T-helper 2 cell treated with Interferon-gamma antibody and Interleukin-4, amounts not matched to agents 5 μg/mL and 100 μg/mL, for 36 hours (primary cell): ENCODE results near the gene PRSS3.
A peak's percentile ranks its signal among the peaks of the same experiment; 100 is the strongest.
"Not testable (repeated sequence)": the region's sequence is repeated elsewhere in the genome, so short reads cannot be mapped to it uniquely, and the experiment has no call there.

ENCODE experiments used
- DNase-seq: peaks from one replicate; pipeline ENCODE4 v3.0.0; 2021; ENCODE audit warnings: low spot score
- H3K27ac Mint-ChIP-seq: one replicate; pipeline ENCODE4 v1.8.0; 2021; ENCODE audit warnings: mild to moderate bottlenecking, mixed read lengths
- H3K27me3 Mint-ChIP-seq: one replicate; pipeline ENCODE4 v1.8.0; 2021; ENCODE audit warnings: low read depth, mixed read lengths
- H3K36me3 Mint-ChIP-seq: one replicate; pipeline ENCODE4 v1.8.0; 2021; ENCODE audit warnings: low read depth, mixed read lengths
- H3K4me1 Mint-ChIP-seq: one replicate; pipeline ENCODE4 v1.8.0; 2021; ENCODE audit warnings: low read depth, mixed read lengths
- H3K4me3 Mint-ChIP-seq: one replicate; pipeline ENCODE4 v1.8.0; 2022; ENCODE audit warnings: mild to moderate bottlenecking, moderate library complexity, mixed read lengths
- H3K9me3 Mint-ChIP-seq: one replicate; pipeline ENCODE4 v1.8.0; 2021; ENCODE audit warnings: mixed read lengths

The PRSS3 gene

DNA sequence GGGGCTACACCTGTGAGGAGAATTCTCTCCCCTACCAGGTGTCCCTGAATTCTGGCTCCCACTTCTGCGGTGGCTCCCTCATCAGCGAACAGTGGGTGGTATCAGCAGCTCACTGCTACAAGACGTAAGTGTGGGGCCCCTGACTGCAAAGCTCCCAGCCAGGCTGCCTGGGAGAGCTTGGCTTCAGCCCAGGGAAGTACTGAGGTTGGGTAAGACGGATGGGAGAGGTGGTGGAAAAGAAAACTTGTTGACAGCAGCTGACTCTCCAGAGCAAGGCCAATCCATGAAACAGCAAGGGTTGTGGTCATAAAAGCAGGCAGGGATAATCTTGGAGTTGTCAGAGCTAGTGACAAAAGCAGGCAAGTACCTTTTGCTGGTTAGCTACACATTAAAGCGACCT, 1.3 kb downstream of the PRSS3 start:
- not testable (repeated sequence) for DNase-seq, H3K4me1 Mint-ChIP-seq, H3K9me3 Mint-ChIP-seq, H3K36me3 Mint-ChIP-seq, H3K4me3 Mint-ChIP-seq, H3K27ac Mint-ChIP-seq
- peaks cover 31% of the 10 kb centered on the region for H3K27me3 Mint-ChIP-seq

DNA sequence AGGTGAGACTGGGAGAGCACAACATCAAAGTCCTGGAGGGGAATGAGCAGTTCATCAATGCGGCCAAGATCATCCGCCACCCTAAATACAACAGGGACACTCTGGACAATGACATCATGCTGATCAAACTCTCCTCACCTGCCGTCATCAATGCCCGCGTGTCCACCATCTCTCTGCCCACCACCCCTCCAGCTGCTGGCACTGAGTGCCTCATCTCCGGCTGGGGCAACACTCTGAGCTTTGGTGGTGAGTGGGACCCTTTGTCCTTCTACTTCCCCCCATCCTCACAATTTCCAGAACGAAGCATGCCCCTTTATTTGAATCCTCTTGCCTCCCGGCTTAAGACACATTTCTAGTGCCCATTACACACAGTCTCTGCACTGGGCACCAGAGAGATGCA, 2.5 kb downstream of the PRSS3 start:
- Mint-ChIP-seq H3K36me3 (no peaks in the 10 kb centered on the region), H3K27ac (no peak overlapping the region), H3K27me3 (peaks cover 25% of the 10 kb centered on the region), H3K4me1 (no peaks in the 10 kb centered on the region), H3K4me3 (no peak overlapping the region), H3K9me3 (no peaks in the 10 kb centered on the region)
- no peak for DNase-seq

DNA sequence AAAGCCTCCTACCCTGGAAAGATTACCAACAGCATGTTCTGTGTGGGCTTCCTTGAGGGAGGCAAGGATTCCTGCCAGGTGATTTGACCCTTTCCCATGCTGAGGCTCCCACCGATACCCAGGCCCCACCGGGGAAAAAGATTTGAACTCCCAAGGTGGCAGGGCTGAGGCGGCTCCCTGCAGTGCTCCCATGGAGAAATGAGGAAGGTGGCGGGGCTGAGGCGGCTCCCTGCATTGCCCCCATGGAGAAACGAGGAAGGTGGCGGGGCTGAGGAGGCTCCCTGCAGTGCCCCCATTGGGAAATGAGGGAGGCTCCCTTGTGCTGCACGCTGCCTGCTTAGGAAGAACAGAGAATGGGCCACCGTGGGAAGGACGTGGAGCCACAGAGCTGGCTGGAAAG, 3.2 kb downstream of the PRSS3 start:
- Mint-ChIP-seq H3K27ac (no peak overlapping the region), H3K9me3 (no peaks in the 10 kb centered on the region), H3K36me3 (no peaks in the 10 kb centered on the region), H3K4me3 (no peak overlapping the region), H3K4me1 (no peaks in the 10 kb centered on the region), H3K27me3 (peaks cover 28% of the 10 kb centered on the region)
- DNase-seq, result no peak

DNA sequence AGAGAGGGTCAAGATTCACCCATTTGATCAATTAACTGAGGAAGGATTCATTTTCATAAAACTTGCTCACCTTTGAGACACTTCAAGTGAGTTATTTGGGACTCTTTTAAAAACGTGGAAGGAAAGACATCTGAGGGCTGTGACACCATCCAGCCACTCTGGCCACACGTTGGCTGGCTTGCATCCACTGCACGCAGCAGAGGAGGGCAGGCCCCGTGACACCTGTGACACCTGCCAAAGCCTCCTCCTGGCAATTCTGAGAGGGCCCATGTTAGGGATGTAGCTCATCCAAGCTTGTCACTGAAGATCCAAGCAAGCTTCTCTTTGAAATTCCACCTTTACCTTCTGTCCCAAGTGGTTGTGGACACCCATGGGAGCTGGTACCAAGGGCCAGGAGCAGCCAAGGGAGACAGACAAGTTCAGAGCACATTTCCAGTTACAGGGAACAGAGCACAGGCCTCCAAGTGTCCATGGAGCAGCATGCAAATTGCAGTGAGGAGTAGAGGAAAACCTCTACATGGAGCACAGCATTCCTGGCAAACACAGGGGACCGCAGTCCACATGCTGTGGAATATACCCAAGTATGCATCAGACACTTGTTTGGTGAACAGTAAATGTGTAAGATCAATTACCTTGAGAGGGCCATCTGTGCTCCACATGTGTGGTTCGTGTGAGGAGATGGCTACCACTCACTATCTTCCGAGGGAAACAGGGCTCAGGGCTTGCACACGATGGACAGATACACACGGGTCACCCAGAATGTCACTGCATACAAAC, 4.8 kb downstream of the PRSS3 start:
- no peak for DNase-seq
- peaks cover 21% of the 10 kb centered on the region for H3K27me3 Mint-ChIP-seq
- no peaks in the 10 kb centered on the region for H3K36me3 Mint-ChIP-seq
- H3K4me1 Mint-ChIP-seq, result no peaks in the 10 kb centered on the region
- H3K27ac Mint-ChIP-seq, result no peak overlapping the region
- no peaks in the 10 kb centered on the region for H3K9me3 Mint-ChIP-seq
- no peak overlapping the region for H3K4me3 Mint-ChIP-seq

DNA sequence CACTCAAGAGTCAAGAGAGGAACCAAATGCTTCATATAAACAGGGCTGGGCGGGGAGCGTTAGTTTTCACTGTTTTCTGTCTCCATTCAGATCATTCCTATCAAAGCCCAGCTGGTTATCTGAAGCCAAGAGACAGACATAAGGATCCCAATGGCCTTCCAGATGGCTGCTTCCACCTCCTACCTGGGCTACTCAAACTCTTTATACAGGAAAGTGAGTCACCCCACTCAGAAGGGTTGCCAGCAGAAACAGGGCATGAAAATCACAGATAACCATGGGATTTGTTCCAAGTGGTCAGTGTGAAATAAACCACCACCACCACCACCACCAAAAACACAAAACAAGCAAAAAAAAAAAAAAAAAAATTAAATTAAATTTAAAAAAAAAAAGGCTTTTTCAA, 5.5 kb downstream of the PRSS3 start:
- H3K4me1 Mint-ChIP-seq, result no peaks in the 10 kb centered on the region
- H3K4me3 Mint-ChIP-seq, result no peak overlapping the region
- no peak overlapping the region for H3K27ac Mint-ChIP-seq
- peaks cover 23% of the 10 kb centered on the region for H3K27me3 Mint-ChIP-seq
- DNase-seq, result no peak
- no peaks in the 10 kb centered on the region for H3K9me3 Mint-ChIP-seq
- no peaks in the 10 kb centered on the region for H3K36me3 Mint-ChIP-seq

DNA sequence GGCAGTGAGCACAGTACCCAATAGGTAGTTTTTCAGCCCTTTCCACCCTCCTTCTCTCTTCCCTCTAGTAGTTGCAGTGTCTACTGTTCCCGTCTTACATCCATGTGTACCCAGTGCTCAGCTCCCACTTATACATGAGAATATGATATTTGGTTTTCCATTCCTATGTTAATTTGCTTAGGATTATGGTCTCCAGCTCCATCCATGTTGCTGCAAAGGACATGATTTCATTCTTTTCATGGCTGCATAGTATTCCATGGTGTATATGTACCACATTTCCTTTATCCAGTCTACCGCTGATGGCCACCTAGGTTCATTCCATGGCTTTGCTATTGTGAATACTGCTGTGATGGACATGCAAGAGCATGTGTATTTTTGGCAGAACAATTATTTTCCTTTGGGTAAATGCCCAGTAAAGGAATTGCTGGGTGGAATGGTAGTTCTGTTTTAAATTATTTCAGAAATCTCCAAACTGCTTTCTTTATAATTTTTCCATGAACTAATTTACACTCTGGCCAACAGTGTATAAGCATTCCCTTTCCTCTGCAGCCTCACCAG, 6.7 kb downstream of the PRSS3 start:
- not testable (repeated sequence) for DNase-seq, H3K9me3 Mint-ChIP-seq, H3K4me1 Mint-ChIP-seq, H3K4me3 Mint-ChIP-seq, H3K36me3 Mint-ChIP-seq, H3K27ac Mint-ChIP-seq
- peaks cover 23% of the 10 kb centered on the region for H3K27me3 Mint-ChIP-seq

DNA sequence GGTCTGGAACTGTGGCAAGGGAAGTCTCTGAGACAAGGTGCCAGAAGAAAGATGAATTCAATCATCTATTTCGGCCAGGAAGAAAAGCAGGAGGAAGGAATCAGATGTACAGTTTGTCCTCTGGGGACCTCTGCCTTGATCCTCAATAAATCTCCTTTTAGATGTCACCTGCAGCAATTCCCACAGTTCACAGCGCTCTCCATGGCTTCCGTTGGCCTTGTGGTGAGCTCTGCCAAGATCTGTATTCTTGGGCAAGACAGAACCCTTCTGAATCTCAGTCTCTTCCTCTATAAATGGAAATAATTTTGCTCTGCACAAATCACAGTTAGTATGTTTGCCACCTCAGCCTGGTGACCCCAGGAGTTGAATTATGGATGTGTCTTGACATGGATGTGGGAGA, 8.8 kb downstream of the PRSS3 start:
- not testable (repeated sequence) for H3K4me3 Mint-ChIP-seq, H3K9me3 Mint-ChIP-seq, DNase-seq, H3K4me1 Mint-ChIP-seq, H3K36me3 Mint-ChIP-seq, H3K27ac Mint-ChIP-seq
- H3K27me3 Mint-ChIP-seq, result peaks cover 16% of the 10 kb centered on the region

DNA sequence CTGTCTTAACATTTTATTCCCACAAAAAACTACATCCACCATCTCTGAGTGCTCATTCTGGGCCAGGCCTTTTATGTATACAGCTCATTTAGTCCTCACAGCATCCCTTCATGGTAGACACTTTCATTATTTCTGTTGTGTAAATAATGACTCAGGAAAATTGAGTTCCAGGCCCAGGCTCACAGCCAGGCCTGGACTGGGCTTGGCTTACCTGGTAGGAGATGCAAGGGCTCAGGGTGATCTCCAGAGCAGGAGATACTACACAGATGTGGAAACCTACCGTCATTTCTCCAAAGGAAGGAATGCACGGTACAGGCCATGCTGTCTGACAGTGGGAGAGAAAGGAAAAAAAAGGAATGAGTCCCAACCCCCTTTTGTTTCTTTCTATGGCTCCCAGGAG, 11.8 kb downstream of the PRSS3 start:
- H3K4me1 Mint-ChIP-seq, H3K9me3 Mint-ChIP-seq, H3K27ac Mint-ChIP-seq, H3K4me3 Mint-ChIP-seq, H3K36me3 Mint-ChIP-seq, DNase-seq: not testable (repeated sequence)
- H3K27me3 Mint-ChIP-seq, result peaks cover 17% of the 10 kb centered on the region

DNA sequence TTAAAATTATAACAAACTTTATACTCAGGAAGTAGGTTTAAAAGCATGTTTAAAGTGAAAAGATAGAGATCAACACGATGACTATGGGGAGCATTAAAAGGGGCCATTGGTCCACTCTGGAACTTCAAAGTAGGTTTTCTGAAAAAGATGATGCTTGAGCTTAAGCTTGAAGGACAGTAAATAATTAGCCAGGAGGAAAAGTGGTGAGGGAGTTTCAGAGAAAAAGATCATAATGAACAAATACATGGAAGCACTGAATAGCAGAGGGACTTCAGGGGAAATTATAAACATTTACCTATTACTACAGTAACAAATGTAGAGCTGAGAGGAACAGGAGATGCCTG, 13.6 kb downstream of the PRSS3 start:
- peaks cover 13% of the 10 kb centered on the region for H3K27me3 Mint-ChIP-seq
- H3K4me1 Mint-ChIP-seq, H3K36me3 Mint-ChIP-seq, DNase-seq, H3K4me3 Mint-ChIP-seq, H3K27ac Mint-ChIP-seq, H3K9me3 Mint-ChIP-seq: not testable (repeated sequence)

DNA sequence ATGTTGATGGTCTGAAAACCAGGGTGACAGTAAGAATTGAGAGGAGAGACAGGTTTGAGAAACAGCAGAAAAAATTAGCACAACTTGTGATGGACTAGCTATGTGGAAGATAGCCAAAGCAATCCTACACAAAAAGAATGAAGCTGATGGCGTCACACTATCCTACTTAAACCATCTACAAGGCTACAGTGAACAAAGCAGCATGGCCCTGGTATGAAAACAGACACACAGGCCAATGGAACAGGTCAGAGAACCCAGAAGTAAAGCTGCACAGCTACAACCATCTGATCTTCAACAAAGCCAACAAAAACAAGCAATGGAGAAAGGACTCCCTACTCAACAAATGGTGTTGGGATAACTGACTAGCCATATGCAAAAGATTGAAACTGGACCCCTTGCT, 14.1 kb downstream of the PRSS3 start:
- peaks cover 13% of the 10 kb centered on the region for H3K27me3 Mint-ChIP-seq
- H3K27ac Mint-ChIP-seq, result no peak overlapping the region
- H3K36me3 Mint-ChIP-seq, result no peaks in the 10 kb centered on the region
- no peak overlapping the region for H3K4me3 Mint-ChIP-seq
- no peak for DNase-seq
- peaks cover 12% of the 10 kb centered on the region for H3K4me1 Mint-ChIP-seq
- H3K9me3 Mint-ChIP-seq, result no peaks in the 10 kb centered on the region

DNA sequence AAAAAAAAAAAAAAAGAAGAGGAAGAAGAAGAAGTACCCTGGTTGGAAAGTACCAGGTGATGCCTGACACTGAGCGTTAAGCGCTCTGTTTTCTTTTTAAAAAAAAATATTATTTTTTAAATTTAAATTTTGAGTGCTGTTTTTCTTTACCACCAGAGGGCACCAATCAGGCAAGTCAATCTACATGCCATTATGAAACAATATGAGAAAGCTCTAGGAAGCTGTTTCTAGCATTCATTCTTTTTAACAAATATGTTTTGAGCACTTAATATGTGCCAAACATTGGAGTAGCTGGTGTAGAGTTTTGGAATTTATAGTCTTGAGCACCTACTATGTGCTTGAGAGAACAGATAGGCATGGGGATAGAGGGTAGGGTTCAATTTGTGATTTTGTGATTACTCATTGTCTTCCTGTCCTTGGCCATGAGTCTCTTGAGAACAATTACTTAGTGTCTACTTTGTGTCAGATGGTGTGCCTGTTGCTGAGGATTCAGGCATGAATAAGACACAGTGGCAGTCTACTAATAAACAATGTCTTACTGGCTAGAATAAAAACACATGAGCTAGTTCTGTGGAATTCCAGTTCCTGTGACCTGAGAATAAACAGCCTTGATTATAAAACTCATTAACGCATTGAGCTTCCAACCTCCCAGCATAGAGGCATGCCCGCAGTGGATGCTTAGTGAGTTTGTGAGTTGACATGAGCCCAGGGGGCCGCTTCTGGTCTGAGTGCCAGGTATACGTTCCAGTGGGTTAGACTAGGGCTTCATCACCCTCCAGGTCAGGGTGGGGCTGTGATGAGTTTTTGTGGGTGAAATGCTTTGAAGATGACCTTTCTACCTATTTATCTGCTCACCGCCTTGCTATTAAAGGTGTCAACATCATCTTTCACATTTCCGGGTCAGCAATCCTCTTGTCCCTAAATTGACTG, 18.6 kb downstream of the PRSS3 start:
- H3K9me3 Mint-ChIP-seq, result no peaks in the 10 kb centered on the region
- H3K36me3 Mint-ChIP-seq, result peaks cover 7% of the 10 kb centered on the region
- H3K27me3 Mint-ChIP-seq, result peaks cover 9% of the 10 kb centered on the region
- peak overlapping the region; percentile 65 for H3K27ac Mint-ChIP-seq
- no peak overlapping the region for H3K4me3 Mint-ChIP-seq
- no peak for DNase-seq
- peaks cover 31% of the 10 kb centered on the region for H3K4me1 Mint-ChIP-seq

DNA sequence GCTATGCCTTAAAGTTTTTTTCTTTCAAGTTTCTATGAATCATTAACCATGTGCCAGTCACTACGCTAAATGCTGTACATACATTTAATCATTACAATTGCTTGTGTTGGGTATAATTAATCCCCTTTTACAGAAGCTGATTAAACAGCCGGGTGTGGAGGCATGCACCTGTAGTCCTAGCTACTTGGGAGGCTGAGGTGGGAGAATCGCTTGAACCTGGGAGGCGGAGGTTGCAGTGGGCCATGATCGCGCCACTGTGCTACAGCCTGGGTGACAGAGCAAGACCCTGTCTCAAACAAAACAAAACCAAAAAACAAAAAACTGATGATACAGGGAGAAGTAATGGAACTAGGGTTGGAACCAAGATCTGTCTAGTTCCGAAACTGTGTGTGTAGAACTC, 20.4 kb downstream of the PRSS3 start:
- Mint-ChIP-seq H3K4me3 (peak overlapping the region; percentile 87), H3K9me3 (no peaks in the 10 kb centered on the region), H3K27ac (peak overlapping the region; percentile 98), H3K27me3 (peaks cover 6% of the 10 kb centered on the region), H3K36me3 (peaks cover 10% of the 10 kb centered on the region), H3K4me1 (peaks cover 42% of the 10 kb centered on the region)
- no peak for DNase-seq

DNA sequence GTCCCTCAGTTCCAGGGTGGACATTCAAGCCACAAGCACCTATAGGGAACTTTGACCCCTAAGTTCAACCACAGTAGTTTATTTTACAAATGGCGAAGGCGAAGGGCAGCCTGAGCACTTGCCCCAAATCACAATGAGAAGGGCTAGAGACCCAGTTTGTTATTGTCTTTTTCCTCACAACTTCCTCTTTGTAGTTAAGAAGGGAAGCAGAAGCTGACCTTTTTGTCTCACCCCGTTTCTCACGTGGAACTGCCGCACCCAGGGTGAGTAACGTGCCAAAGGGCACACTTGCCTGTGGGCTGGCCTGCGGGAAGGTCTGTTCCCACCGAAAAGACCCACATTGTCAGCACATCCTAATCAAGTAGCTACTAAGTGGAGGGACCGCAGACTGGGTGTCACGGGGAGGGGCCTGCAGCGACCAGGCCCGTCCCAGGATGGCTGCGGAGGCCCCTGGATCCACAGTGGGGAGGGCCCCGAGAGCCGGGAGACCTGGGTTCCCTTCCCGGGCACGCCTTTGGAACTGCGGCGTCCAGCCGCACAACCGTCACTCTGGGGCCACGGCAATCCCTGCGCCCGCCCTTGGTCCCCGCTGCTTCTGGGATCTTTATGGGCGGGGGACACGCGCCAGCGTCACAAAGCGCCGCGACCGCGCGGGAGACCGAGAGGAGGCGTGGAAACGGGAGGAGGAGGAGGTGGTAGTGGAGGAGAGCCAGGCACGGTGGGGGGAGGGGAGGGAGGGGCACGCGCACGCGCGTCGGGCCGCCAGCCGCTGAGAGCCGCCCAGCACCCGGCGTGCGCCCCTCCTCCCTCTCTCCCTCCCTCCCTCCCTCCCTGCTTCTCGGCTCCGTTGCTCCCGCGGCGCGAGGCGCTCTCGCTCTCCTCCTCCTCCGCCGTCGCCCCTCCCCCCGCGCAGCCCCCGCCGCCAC, 21.2 kb downstream of the PRSS3 start, which contains the start of gene UBE2R2:
Gene UBE2R2, plus strand, starts transcription at position 834 of the 926 bp plus-strand sequence. CDS start 598 bp downstream, outside the sequence.
- Mint-ChIP-seq H3K4me3 (peak within 1 kb of the TSS; percentile 87), H3K36me3 (peaks cover 14% of the 10 kb centered on the region), H3K27ac (peak within 1 kb of the TSS; percentile 98), H3K4me1 (peaks cover 48% of the 10 kb centered on the region), H3K9me3 (no peaks in the 10 kb centered on the region), H3K27me3 (peaks cover 6% of the 10 kb centered on the region)
- DNase-seq, result peak; percentile 89
